HG03575 (cell line): ENCODE results near the gene MYO6.
"Not testable (repeated sequence)": the region's sequence is repeated elsewhere in the genome, so short reads cannot be mapped to it uniquely, and the experiment has no call there.

ENCODE experiments used
- ATAC-seq: cut with Tn5 transposase; IDR thresholded peaks from one replicate; pipeline ENCODE4 v1.9.1; 2021; ENCODE audit not compliant: unreplicated experiment, insufficient number of reproducible peaks, low FRiP score; ENCODE audit errors: extremely low read depth

Gene MYO6

GRCh38 chr6:75863001-75863400 lies 114.0 kb downstream of the MYO6 start:
- ATAC-seq: no peak

DNA sequence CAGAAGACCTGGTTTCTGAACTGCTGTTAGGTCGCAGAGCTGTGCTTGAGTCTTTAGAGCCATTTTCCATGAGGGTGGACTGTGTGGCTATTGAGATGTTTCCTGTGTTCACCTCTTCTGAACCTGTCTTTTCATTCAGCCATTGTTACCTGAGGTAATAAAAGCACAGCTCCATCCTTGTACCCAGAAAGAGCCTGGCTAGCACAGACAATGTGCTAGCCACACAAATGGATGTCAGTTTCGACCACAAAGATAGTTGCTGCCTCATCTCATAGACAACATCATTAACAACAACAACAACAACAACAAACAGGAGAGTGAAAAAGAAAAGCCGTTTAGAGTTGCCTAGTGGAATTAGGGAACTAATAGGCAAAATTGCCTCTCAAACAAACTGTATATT lies 114.7 kb downstream of the MYO6 start:
- ATAC-seq: no peak

GRCh38 chr6:75864446-75864845 lies 115.4 kb downstream of the MYO6 start:
- no peak for ATAC-seq

DNA sequence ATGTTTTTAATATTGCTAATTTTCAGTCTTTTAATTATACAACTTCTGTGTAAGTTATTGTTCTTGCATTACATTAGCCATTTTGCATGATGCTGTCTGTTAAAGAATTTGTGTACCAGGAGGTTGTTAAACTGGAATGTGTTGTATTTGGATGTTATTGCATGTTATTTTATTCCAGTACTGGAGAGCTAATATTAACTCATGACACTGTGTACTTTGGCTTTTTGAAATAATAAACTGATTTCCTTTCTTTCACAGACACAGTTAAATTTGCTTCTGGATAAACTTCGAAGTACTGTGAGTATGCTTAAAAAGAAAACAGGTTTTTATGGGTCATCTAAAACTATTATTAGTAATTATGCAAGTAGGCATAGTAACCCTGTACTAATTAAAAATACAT lies 121.3 kb downstream of the MYO6 start:
- ATAC-seq: no peak

DNA sequence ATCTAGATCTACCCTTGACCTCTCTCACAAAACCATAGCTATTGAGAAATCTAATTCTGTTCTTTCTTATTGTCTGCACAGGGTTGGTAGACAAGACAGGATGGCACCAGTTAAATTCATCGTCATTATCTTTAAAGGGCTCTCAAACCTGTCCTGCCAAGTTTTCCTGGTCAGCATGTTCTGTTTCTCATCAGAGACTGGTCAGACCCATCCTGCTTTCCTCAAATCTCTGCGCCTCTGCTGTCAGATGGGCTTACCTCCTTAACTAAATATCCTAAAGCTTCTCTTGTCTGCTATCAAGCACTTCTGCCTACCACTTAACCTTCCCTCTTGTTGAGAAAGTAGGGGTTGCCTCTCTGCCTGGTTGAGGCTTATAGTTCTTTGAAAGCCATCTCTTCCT lies 125.2 kb downstream of the MYO6 start:
- no peak for ATAC-seq

DNA sequence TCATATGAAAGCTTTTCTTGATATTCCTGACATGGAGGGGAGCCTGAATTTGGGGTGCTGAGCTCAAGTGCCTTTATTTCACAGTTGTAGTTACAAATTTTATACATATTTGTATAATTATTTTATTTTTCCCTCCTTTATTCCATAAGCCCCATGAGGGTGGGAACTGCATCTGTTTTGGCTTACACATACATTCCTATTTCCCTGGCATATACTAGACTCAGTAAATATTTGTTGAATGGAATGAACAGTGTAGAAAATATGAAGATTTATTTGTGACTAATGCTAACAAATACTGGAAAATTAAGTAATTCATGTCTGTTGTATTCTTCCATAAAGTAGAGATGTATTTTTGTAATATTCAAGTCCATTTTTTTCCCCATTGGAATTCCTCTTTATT lies 127.1 kb downstream of the MYO6 start:
- no peak for ATAC-seq

- ATAC-seq: no peak
These were observed 131.3 kb downstream of the MYO6 start for GRCh38 chr6:75880305-75880704.

- no peak for ATAC-seq
These were observed 133.7 kb downstream of the MYO6 start for GRCh38 chr6:75882734-75883133.

DNA sequence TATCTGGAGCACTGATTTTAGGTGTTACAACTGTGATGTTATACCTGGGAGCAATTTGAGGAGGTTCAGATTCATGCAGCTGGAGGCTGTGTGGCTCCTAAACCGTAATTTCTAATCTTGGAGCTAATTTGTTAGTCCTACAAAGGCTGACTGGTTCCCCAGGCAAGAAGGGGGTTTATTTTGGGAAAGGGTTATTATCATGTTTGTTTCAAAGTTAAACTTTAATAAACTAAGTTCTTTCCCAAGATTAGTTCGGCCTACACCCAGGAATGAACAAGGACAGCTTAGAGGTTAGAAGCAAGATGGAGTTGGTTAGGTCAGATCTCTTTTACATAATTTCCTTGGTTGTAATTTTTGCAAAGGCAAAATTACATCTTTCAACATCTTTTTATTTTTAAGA lies 135.8 kb downstream of the MYO6 start:
- ATAC-seq: no peak

- ATAC-seq: no peak
These were observed 143.3 kb downstream of the MYO6 start for GRCh38 chr6:75892384-75892783.

- no peak for ATAC-seq
These were observed 144.2 kb downstream of the MYO6 start for GRCh38 chr6:75893058-75893775.

DNA sequence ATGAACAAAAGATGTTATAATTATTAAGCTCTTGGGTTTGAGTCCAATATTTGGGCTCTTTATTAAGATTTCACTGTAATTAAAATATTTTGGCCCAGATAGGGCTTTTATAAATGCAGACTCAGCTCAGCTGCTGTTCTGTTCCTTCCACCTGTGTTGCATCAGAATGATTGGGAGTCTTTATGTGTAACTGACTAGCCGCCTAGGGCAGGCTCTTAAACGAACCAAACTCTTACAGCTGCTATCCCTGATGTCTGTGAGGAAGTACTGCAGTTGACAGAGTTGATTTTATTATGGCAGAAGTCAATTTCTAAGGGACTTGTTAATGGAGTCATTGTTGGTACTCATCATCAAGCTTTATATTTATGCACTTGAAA lies 144.7 kb downstream of the MYO6 start:
- no peak for ATAC-seq

DNA sequence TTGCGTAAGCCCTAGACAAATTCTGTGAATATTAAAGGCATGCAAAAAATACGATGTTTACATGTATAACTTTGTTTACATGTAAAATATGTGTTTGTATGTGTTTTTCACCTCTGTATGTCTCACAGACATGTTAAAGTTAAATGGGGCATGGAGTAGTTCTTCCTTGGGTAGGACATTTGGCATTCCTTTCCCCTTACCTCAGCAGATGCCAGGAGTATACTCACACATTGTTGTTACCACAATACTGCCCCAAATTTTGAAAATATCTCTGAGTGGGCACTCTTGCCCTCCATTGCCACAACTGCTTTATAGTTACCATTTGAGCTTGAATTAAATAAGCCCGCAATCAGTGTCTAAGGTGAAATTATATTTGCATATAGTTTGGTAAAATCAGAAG lies 147.5 kb downstream of the MYO6 start:
- ATAC-seq: no peak

GRCh38 chr6:75900216-75900615 lies 151.2 kb downstream of the MYO6 start:
- not testable (repeated sequence) for ATAC-seq

GRCh38 chr6:75905129-75905528 lies 156.1 kb downstream of the MYO6 start:
- not testable (repeated sequence) for ATAC-seq

GRCh38 chr6:75906871-75907270 lies 157.8 kb downstream of the MYO6 start:
- no peak for ATAC-seq

GRCh38 chr6:75907444-75907843 lies 158.4 kb downstream of the MYO6 start:
- ATAC-seq: no peak

- no peak for ATAC-seq
These were observed 164.0 kb downstream of the MYO6 start for GRCh38 chr6:75913040-75913439.

DNA sequence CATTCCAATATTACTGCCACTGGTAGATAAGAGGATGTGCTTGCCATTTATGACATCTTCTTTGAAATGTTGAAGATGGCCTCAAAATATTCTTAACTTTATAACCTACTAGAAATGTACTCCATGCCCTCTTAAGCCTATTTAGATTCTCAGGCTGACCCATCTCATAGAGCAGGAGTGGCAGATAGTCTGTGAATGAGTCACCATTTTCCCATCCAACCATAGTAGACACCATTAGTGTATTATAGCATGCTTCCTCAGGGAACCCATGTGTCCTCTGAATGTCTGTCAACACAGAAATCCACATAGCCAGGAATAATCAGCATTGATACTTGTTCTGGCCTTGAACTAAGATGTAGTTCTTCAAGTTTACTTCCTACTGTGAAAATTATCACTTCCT lies 173.2 kb downstream of the MYO6 start:
- ATAC-seq: no peak

- no peak for ATAC-seq
These were observed 177.5 kb downstream of the MYO6 start for GRCh38 chr6:75926293-75927168.
